ENCODE results near the gene IZUMO4. TPM values are rescaled to one million over a fixed set of nuclear protein-coding genes. Genes with fewer than 3 reads are reported as not detected.

The IZUMO4 gene
- total and polyA plus RNA-seq, 4 donors, result 5.0 to 9.8 (median 7.3) TPM

- H3K36me3 ChIP-seq (ENCODE audit: control insufficient read depth in 4 of 4, insufficient read depth in 4 of 4, low read length in 4 of 4), result peaks cover 0 to 14% (median 0%) of the 10 kb centered on the region in 4 donors
- H3K9ac ChIP-seq (ENCODE audit: insufficient read depth in 1 of 2, low read length in 2 of 2), result no peak overlapping the region
- no peaks in the 10 kb centered on the region for H3K9me3 ChIP-seq (ENCODE audit: control insufficient read depth in 4 of 4, insufficient read depth in 3 of 4, low read length in 3 of 4)
- no peak for ATAC-seq (ENCODE audit: insufficient read depth, low FRiP score)
- TF ChIP-seq CTCF (IDR thresholded peaks at IDR 0.05; ENCODE audit: control extremely low read depth, extremely low read depth), result no peak
- peaks cover 8 to 15% (median 9%) of the 10 kb centered on the region in 5 donors for H3K4me1 ChIP-seq (ENCODE audit: control insufficient read depth in 5 of 5, insufficient read depth in 5 of 5, low read length in 5 of 5)
- WGBS, 2 donors, result 74 to 80% methylated on average over 16 of the region's 16 CpGs
- DNase-seq, result no peak
- no peak overlapping the region for H3K27ac ChIP-seq (ENCODE audit: low read depth in 1 of 2, low read length in 1 of 2)
- H3K27me3 ChIP-seq (ENCODE audit: control insufficient read depth in 3 of 3, insufficient read depth in 3 of 3, low read length in 2 of 3), result no peaks in the 10 kb centered on the region
- no peak overlapping the region for H3K4me3 ChIP-seq
These were observed 49.1 kb downstream of the IZUMO4 start for GRCh38 chr19:2145831-2146241.

GRCh38 chr19:2148482-2149135 is 51.9 kb downstream of the IZUMO4 start:
- H3K9me3 ChIP-seq (ENCODE audit: control insufficient read depth in 4 of 4, insufficient read depth in 3 of 4, low read length in 3 of 4), result no peaks in the 10 kb centered on the region
- TF ChIP-seq CTCF (IDR thresholded peaks at IDR 0.05; ENCODE audit: control extremely low read depth, extremely low read depth), result no peak
- no peak overlapping the region for H3K27ac ChIP-seq (ENCODE audit: low read depth in 1 of 2, low read length in 1 of 2)
- H3K27me3 ChIP-seq (ENCODE audit: control insufficient read depth in 3 of 3, insufficient read depth in 3 of 3, low read length in 2 of 3), result no peaks in the 10 kb centered on the region
- no peak for DNase-seq
- no peak for ATAC-seq (ENCODE audit: insufficient read depth, low FRiP score)
- no peak overlapping the region for H3K4me3 ChIP-seq
- WGBS, 2 donors, result 86 to 91% methylated on average over 16 of the region's 16 CpGs
- H3K9ac ChIP-seq (ENCODE audit: insufficient read depth in 1 of 2, low read length in 2 of 2), result no peak overlapping the region
- H3K4me1 ChIP-seq (ENCODE audit: control insufficient read depth in 5 of 5, insufficient read depth in 5 of 5, low read length in 5 of 5), result peaks cover 8 to 15% (median 12%) of the 10 kb centered on the region in 5 donors
- peaks cover 0 to 14% (median 0%) of the 10 kb centered on the region in 4 donors for H3K36me3 ChIP-seq (ENCODE audit: control insufficient read depth in 4 of 4, insufficient read depth in 4 of 4, low read length in 4 of 4)

Other genes with a start within 250 kb of the IZUMO4 start
- gene REXO1, start 248.4 kb upstream of the IZUMO4 start, total RNA-seq, result 10 to 100 TPM; 15.6 to 40.3 TPM
- 10 to 100 TPM; 22.3 to 32.0 TPM for gene REXO1, start 248.4 kb upstream of the IZUMO4 start, polyA plus RNA-seq
- 10 to 100 TPM in 1 of 2 donors, 1 to 10 TPM in 1; 3.3 to 25.6 TPM for gene KLF16, start 233.3 kb upstream of the IZUMO4 start, total RNA-seq
- gene KLF16, start 233.3 kb upstream of the IZUMO4 start, polyA plus RNA-seq, result 10 to 100 TPM; 13.8 to 17.8 TPM
- gene ABHD17A, start 211.4 kb upstream of the IZUMO4 start, total RNA-seq, result 10 to 100 TPM; 68.8 to 84.9 TPM
- 100 to 1,000 TPM in 1 of 2 donors, 10 to 100 TPM in 1; 97.0 to 110 TPM for gene ABHD17A, start 211.4 kb upstream of the IZUMO4 start, polyA plus RNA-seq
- gene ADAT3, start 191.5 kb upstream of the IZUMO4 start, total RNA-seq, result 10 to 100 TPM in 1 of 2 donors, 1 to 10 TPM in 1; 4.0 to 11.9 TPM
- 1 to 10 TPM; 6.4 to 7.2 TPM for gene ADAT3, start 191.5 kb upstream of the IZUMO4 start, polyA plus RNA-seq
- gene SCAMP4, start 191.5 kb upstream of the IZUMO4 start, total RNA-seq, result 10 to 100 TPM; 63.4 to 86.6 TPM
- gene SCAMP4, start 191.5 kb upstream of the IZUMO4 start, polyA plus RNA-seq, result 10 to 100 TPM; 45.7 to 49.1 TPM
- 10 to 100 TPM; 50.0 to 74.4 TPM for gene CSNK1G2, start 155.7 kb upstream of the IZUMO4 start, total RNA-seq
- 10 to 100 TPM; 67.1 to 80.2 TPM for gene CSNK1G2, start 155.7 kb upstream of the IZUMO4 start, polyA plus RNA-seq
- 10 to 100 TPM; 49.5 to 62.3 TPM for gene BTBD2, start 81.2 kb upstream of the IZUMO4 start, total RNA-seq
- gene BTBD2, start 81.2 kb upstream of the IZUMO4 start, polyA plus RNA-seq, result 10 to 100 TPM; 35.5 to 40.1 TPM
- gene MKNK2, start 45.7 kb upstream of the IZUMO4 start, total RNA-seq, result 100 to 1,000 TPM; 107 to 333 TPM
- 100 to 1,000 TPM; 132 to 189 TPM for gene MKNK2, start 45.7 kb upstream of the IZUMO4 start, polyA plus RNA-seq
- 10 to 100 TPM; 45.2 to 86.6 TPM for gene MOB3A, start 589 bp upstream of the IZUMO4 start, total RNA-seq
- 10 to 100 TPM; 17.7 to 44.9 TPM for gene MOB3A, start 589 bp upstream of the IZUMO4 start, polyA plus RNA-seq
- 100 to 1,000 TPM in 1 of 2 donors, 10 to 100 TPM in 1; 69.9 to 144 TPM for gene AP3D1, start 54.7 kb downstream of the IZUMO4 start, total RNA-seq
- 100 to 1,000 TPM in 1 of 2 donors, 10 to 100 TPM in 1; 55.3 to 101 TPM for gene AP3D1, start 54.7 kb downstream of the IZUMO4 start, polyA plus RNA-seq
- 10 to 100 TPM; 20.4 to 46.4 TPM for gene DOT1L, start 67.0 kb downstream of the IZUMO4 start, total RNA-seq
- gene DOT1L, start 67.0 kb downstream of the IZUMO4 start, polyA plus RNA-seq, result 10 to 100 TPM; 13.0 to 19.2 TPM
- 10 to 100 TPM; 64.4 to 64.6 TPM for gene PLEKHJ1, start 139.4 kb downstream of the IZUMO4 start, total RNA-seq
- 10 to 100 TPM; 70.1 to 76.4 TPM for gene PLEKHJ1, start 139.4 kb downstream of the IZUMO4 start, polyA plus RNA-seq
- gene SF3A2, start 139.9 kb downstream of the IZUMO4 start, total RNA-seq, result 100 to 1,000 TPM in 1 of 2 donors, 10 to 100 TPM in 1; 67.5 to 113 TPM
- gene SF3A2, start 139.9 kb downstream of the IZUMO4 start, polyA plus RNA-seq, result 10 to 100 TPM; 37.2 to 58.5 TPM
- 1 to 10 TPM; 2.1 to 3.5 TPM for gene AMH, start 152.4 kb downstream of the IZUMO4 start, total RNA-seq
- gene AMH, start 152.4 kb downstream of the IZUMO4 start, polyA plus RNA-seq, result 1 to 10 TPM in 1 of 2 donors, under 1 TPM in 1; 0.73 to 1.4 TPM
- gene JSRP1, start 159.5 kb downstream of the IZUMO4 start, total RNA-seq, result 1 to 10 TPM in 1 of 2 donors, under 1 TPM in 1; 0.61 to 2.3 TPM
- gene JSRP1, start 159.5 kb downstream of the IZUMO4 start, polyA plus RNA-seq, result 1 to 10 TPM in 1 of 2 donors, under 1 TPM in 1; 0.69 to 1.1 TPM
- gene PEAK3, start 185.3 kb downstream of the IZUMO4 start, total RNA-seq, result 1 to 10 TPM in 1 of 2 donors, under 1 TPM in 1; 0.31 to 6.7 TPM
- 1 to 10 TPM in 1 of 2 donors, under 1 TPM in 1; 0.81 to 7.4 TPM for gene PEAK3, start 185.3 kb downstream of the IZUMO4 start, polyA plus RNA-seq
- under 1 TPM in 1 of 2 donors, not detected in 1; 0.21 TPM for gene LINGO3, start 211.2 kb downstream of the IZUMO4 start, total RNA-seq
- 1 to 10 TPM in 1 of 2 donors, under 1 TPM in 1; 0.10 to 1.0 TPM for gene LINGO3, start 211.2 kb downstream of the IZUMO4 start, polyA plus RNA-seq
- gene LSM7, start 231.7 kb downstream of the IZUMO4 start, total RNA-seq, result 10 to 100 TPM; 54.9 to 92.1 TPM
- 100 to 1,000 TPM; 291 to 307 TPM for gene LSM7, start 231.7 kb downstream of the IZUMO4 start, polyA plus RNA-seq
- gene SPPL2B, start 231.8 kb downstream of the IZUMO4 start, total RNA-seq, result 10 to 100 TPM; 42.8 to 86.1 TPM
- 10 to 100 TPM; 34.4 to 54.8 TPM for gene SPPL2B, start 231.8 kb downstream of the IZUMO4 start, polyA plus RNA-seq